HuH-7 (cell line): ENCODE measurements around the gene SLC1A7.

Experiments used
- DNase-seq: peaks from one replicate; pipeline ENCODE4 v3.0.0; 2011; ENCODE audit warnings: low spot score

The SLC1A7 gene

GRCh38 chr1:53133261-53134041, 9.0 kb downstream of the SLC1A7 start:
- DNase-seq: no peak

- no peak for DNase-seq
Observed at GRCh38 chr1:53132176-53132575, 10.3 kb downstream of the SLC1A7 start.

GRCh38 chr1:53131590-53131938, 10.9 kb downstream of the SLC1A7 start:
- no peak for DNase-seq

GRCh38 chr1:53130878-53131589, 11.4 kb downstream of the SLC1A7 start:
- no peak for DNase-seq

GRCh38 chr1:53130598-53130877, 11.9 kb downstream of the SLC1A7 start:
- no peak for DNase-seq

- no peak for DNase-seq
Observed at GRCh38 chr1:53129891-53130597, 12.4 kb downstream of the SLC1A7 start.

GRCh38 chr1:53128401-53128800, 14.0 kb downstream of the SLC1A7 start:
- no peak for DNase-seq

- no peak for DNase-seq
Observed at GRCh38 chr1:53127546-53127945, 14.9 kb downstream of the SLC1A7 start.

GRCh38 chr1:53126495-53126894, 15.9 kb downstream of the SLC1A7 start:
- no peak for DNase-seq

- no peak for DNase-seq
Observed at GRCh38 chr1:53125623-53126360, 16.6 kb downstream of the SLC1A7 start.

GRCh38 chr1:53125122-53125521, 17.3 kb downstream of the SLC1A7 start:
- DNase-seq: no peak

- no peak for DNase-seq
Observed at GRCh38 chr1:53123453-53124140, 18.8 kb downstream of the SLC1A7 start.

- no peak for DNase-seq
Observed at GRCh38 chr1:53122961-53123413, 19.5 kb downstream of the SLC1A7 start.

- no peak for DNase-seq
Observed at GRCh38 chr1:53122201-53122885, 20.1 kb downstream of the SLC1A7 start.

GRCh38 chr1:53121319-53122172, 20.9 kb downstream of the SLC1A7 start:
- peak; percentile 45 for DNase-seq

GRCh38 chr1:53120659-53121058, 21.8 kb downstream of the SLC1A7 start:
- DNase-seq: no peak

- no peak for DNase-seq
Observed at GRCh38 chr1:53117836-53118235, 24.6 kb downstream of the SLC1A7 start.

- DNase-seq: no peak
Observed at GRCh38 chr1:53116933-53117600, 25.4 kb downstream of the SLC1A7 start.

GRCh38 chr1:53116307-53116810, 26.1 kb downstream of the SLC1A7 start:
- no peak for DNase-seq
